K562 (cell line): ENCODE results near the gene ADD2.

Experiments
- CBFB ChIP-seq: sonication (generic); formaldehyde crosslinking; IDR thresholded peaks from 2 replicates; pipeline ENCODE4 v1.4.0; 2020; ENCODE audit warnings: mild to moderate bottlenecking, missing genetic modification reagents
- CTCF ChIP-seq, 3 experiments: IDR thresholded peaks in 2 of 3; conservative IDR thresholded peaks in 1 of 3; 2 replicates each; pipeline ENCODE4 v1.5.1; 2011 to 2012; ENCODE audit warnings: low read length in 3 of 3, mild to moderate bottlenecking in 3 of 3, control low read depth in 2 of 3, improper control_type of control experiment in 1 of 3, inconsistent platforms in 1 of 3, low read depth in 1 of 3, mixed read lengths in 1 of 3, moderate library complexity in 1 of 3; ENCODE audit not compliant: insufficient read depth in 2 of 3
- FOXM1 ChIP-seq, 2 experiments: fragments of 450-650 bp in 1 of 2; sonication (generic) in 1 of 2; formaldehyde crosslinking in 1 of 2; IDR thresholded peaks; 2 replicates each; pipeline versions ENCODE4 v1.6.1 to v1.9.0; 2017 to 2022; ENCODE audit warnings: low read depth in 2 of 2, mild to moderate bottlenecking in 2 of 2, missing genetic modification reagents in 1 of 2, moderate library complexity in 1 of 2
- FOXP1 ChIP-seq: sonication (generic); formaldehyde crosslinking; IDR thresholded peaks from 2 replicates; pipeline ENCODE4 v1.8.0; 2022; ENCODE audit warnings: mild to moderate bottlenecking, missing genetic modification reagents
- JUNB ChIP-seq: fragments of 450-650 bp; formaldehyde crosslinking; conservative IDR thresholded peaks from 2 replicates; pipeline ENCODE4 v1.4.0; 2020; ENCODE audit warnings: mild to moderate bottlenecking
- NR2C2 ChIP-seq, 2 experiments: fragments of 200-800 bp in 1 of 2; sonication (Bioruptor generic) in 1 of 2; sonication (generic) in 1 of 2; formaldehyde crosslinking in 1 of 2; IDR thresholded peaks; 2 replicates each; pipeline versions ENCODE4 v1.6.1 to v1.8.0; 2016 to 2022; ENCODE audit warnings: mild to moderate bottlenecking in 1 of 2, missing compliant biosample characterization in 1 of 2, missing genetic modification characterization in 1 of 2, missing genetic modification reagents in 1 of 2
- PRPF4 ChIP-seq: fragments of 200-400 bp; formaldehyde crosslinking; IDR thresholded peaks from one replicate; pipeline ENCODE4 v1.6.1; 2017; ENCODE audit warnings: low read length, low read depth, mild to moderate bottlenecking; ENCODE audit not compliant: insufficient read depth, poor library complexity, severe bottlenecking
- RBBP5 ChIP-seq: fragments of 200-600 bp; sonication (generic); IDR thresholded peaks from 2 replicates; pipeline ENCODE4 v1.6.1; 2012; ENCODE audit warnings: borderline replicate concordance, mild to moderate bottlenecking, low read length, control low read depth, inconsistent platforms; ENCODE audit not compliant: insufficient read depth, poor library complexity, severe bottlenecking
- TAF1 ChIP-seq: IDR thresholded peaks from 2 replicates; pipeline ENCODE4 v1.6.1; 2011; ENCODE audit warnings: mild to moderate bottlenecking, low read length, moderate library complexity; ENCODE audit not compliant: insufficient read depth, control insufficient read depth, severe bottlenecking; ENCODE audit errors: extremely low read depth
- U2AF2 ChIP-seq: fragments of 200-400 bp; formaldehyde crosslinking; optimal IDR thresholded peaks from 2 replicates; pipeline ENCODE3; 2017; ENCODE audit warnings: low read depth, mild to moderate bottlenecking, low read length
- ZBTB40 ChIP-seq, 2 experiments: fragments of 450-650 bp in 1 of 2; sonication (generic) in 1 of 2; formaldehyde crosslinking in 1 of 2; IDR thresholded peaks; 2 replicates each; pipeline versions ENCODE4 v1.7.1 to v1.9.0; 2016 to 2022; ENCODE audit warnings: inconsistent platforms in 1 of 2, mild to moderate bottlenecking in 1 of 2, missing genetic modification reagents in 1 of 2
- ZFP36 ChIP-seq: fragments of 150-350 bp; IDR thresholded peaks from 2 replicates; pipeline ENCODE4 v1.6.1; 2018; ENCODE audit warnings: low read length, low read depth; ENCODE audit not compliant: partially characterized antibody

GRCh38 chr2:70733646-70734180 lies 34.3 kb downstream of the ADD2 start:
- TF ChIP-seq ZBTB40 (IDR thresholded peaks at IDR 0.05) (no peak), ZBTB40 (CRISPR knock-in tag; IDR thresholded peaks at IDR 0.05) (no peak), CTCF (IDR thresholded peaks at IDR 0.05 in 2 of 3, conservative IDR thresholded peaks at IDR 0.05 in 1 of 3; ENCODE audit: insufficient read depth in 2 of 3, low read depth in 1 of 3, low read length in 3 of 3) (no peak), CBFB (CRISPR knock-in tag) (no peak), TAF1 (no peak), JUNB (CRISPR knock-in tag) (no peak), FOXP1 (CRISPR knock-in tag) (no peak), ZFP36 (no peak), NR2C2 (CRISPR knock-in tag; IDR thresholded peaks at IDR 0.05) (no peak), NR2C2 (tag; IDR thresholded peaks at IDR 0.05) (no peak), FOXM1 (IDR thresholded peaks at IDR 0.05; ENCODE audit: low read depth) (no peak), FOXM1 (CRISPR knock-in tag; IDR thresholded peaks at IDR 0.05; ENCODE audit: low read depth) (no peak), U2AF2 (no peak), RBBP5 (no peak), PRPF4 (no peak)
